Nephron progenitor cell (in vitro differentiated cells): ENCODE data around the gene ZNF710.
A peak's percentile ranks its signal among the peaks of the same experiment; 100 is the strongest.

ENCODE experiments used
- DNase-seq: peaks from one replicate; pipeline ENCODE4 v3.0.0; 2021
- H3K27ac Mint-ChIP-seq: 2 replicates; pipeline ENCODE4 v1.8.0; 2021; ENCODE audit warnings: mild to moderate bottlenecking, moderate library complexity, mixed read lengths
- H3K27me3 Mint-ChIP-seq: 2 replicates; pipeline ENCODE4 v1.8.0; 2021; ENCODE audit warnings: mild to moderate bottlenecking, low read depth, mixed read lengths; ENCODE audit not compliant: poor library complexity
- H3K36me3 Mint-ChIP-seq: 2 replicates; pipeline ENCODE4 v1.8.0; 2021; ENCODE audit warnings: low read depth, mixed read lengths
- H3K4me1 Mint-ChIP-seq: 2 replicates; pipeline ENCODE4 v1.8.0; 2021; ENCODE audit warnings: mixed read lengths
- H3K4me3 Mint-ChIP-seq: 2 replicates; pipeline ENCODE4 v1.8.0; 2021; ENCODE audit warnings: mild to moderate bottlenecking, moderate library complexity, mixed read lengths
- H3K9me3 Mint-ChIP-seq: 2 replicates; pipeline ENCODE4 v1.8.0; 2021; ENCODE audit warnings: mild to moderate bottlenecking, moderate library complexity, mixed read lengths
- CTCF ChIP-seq: fragments of 200-600 bp; sonication (generic); IDR thresholded peaks from 2 replicates; pipeline ENCODE4 v1.5.0; 2021; ENCODE audit warnings: antibody characterized with exemption

ZNF710 gene

GRCh38 chr15:90044916-90045371 is 43.8 kb downstream of the ZNF710 start:
- Mint-ChIP-seq H3K27me3 (peaks cover 3% of the 10 kb centered on the region), H3K9me3 (no peaks in the 10 kb centered on the region), H3K36me3 (no peaks in the 10 kb centered on the region), H3K4me3 (peak overlapping the region; percentile 20), H3K27ac (peak overlapping the region; percentile 73), H3K4me1 (peaks cover 85% of the 10 kb centered on the region)
- TF ChIP-seq CTCF = no peak
- peak; percentile 33 for DNase-seq

GRCh38 chr15:90046289-90046688 is 45.2 kb downstream of the ZNF710 start:
- no peaks in the 10 kb centered on the region for H3K9me3 Mint-ChIP-seq
- DNase-seq = no peak
- H3K27me3 Mint-ChIP-seq = peaks cover 3% of the 10 kb centered on the region
- peaks cover 78% of the 10 kb centered on the region for H3K4me1 Mint-ChIP-seq
- H3K36me3 Mint-ChIP-seq = no peaks in the 10 kb centered on the region
- no peak overlapping the region for H3K27ac Mint-ChIP-seq
- H3K4me3 Mint-ChIP-seq = no peak overlapping the region
- no peak for TF ChIP-seq CTCF

GRCh38 chr15:90046911-90047392 is 45.8 kb downstream of the ZNF710 start:
- no peak for TF ChIP-seq CTCF
- Mint-ChIP-seq H3K27ac (no peak overlapping the region), H3K36me3 (no peaks in the 10 kb centered on the region), H3K9me3 (no peaks in the 10 kb centered on the region), H3K4me1 (peaks cover 75% of the 10 kb centered on the region), H3K27me3 (peaks cover 3% of the 10 kb centered on the region), H3K4me3 (no peak overlapping the region)
- no peak for DNase-seq

GRCh38 chr15:90047956-90048575 is 46.9 kb downstream of the ZNF710 start:
- H3K27ac Mint-ChIP-seq = no peak overlapping the region
- H3K9me3 Mint-ChIP-seq = no peaks in the 10 kb centered on the region
- no peak for DNase-seq

GRCh38 chr15:90049030-90049429 is 47.9 kb downstream of the ZNF710 start:
- Mint-ChIP-seq H3K4me3 (no peak overlapping the region), H3K4me1 (peaks cover 73% of the 10 kb centered on the region), H3K27ac (no peak overlapping the region), H3K27me3 (peaks cover 3% of the 10 kb centered on the region), H3K9me3 (no peaks in the 10 kb centered on the region), H3K36me3 (no peaks in the 10 kb centered on the region)
- no peak for DNase-seq
- TF ChIP-seq CTCF = no peak

More at GRCh38 chr15:90047956-90048575, 46.9 kb downstream of the ZNF710 start:
- peaks cover 3% of the 10 kb centered on the region for H3K27me3 Mint-ChIP-seq
- H3K4me3 Mint-ChIP-seq = no peak overlapping the region
- TF ChIP-seq CTCF = no peak
- H3K4me1 Mint-ChIP-seq = peaks cover 74% of the 10 kb centered on the region
- H3K36me3 Mint-ChIP-seq = no peaks in the 10 kb centered on the region
